ENCODE measurements around the gene HS2ST1.

GRCh38 chr1:87023326-87023725 lies 108.9 kb downstream of the HS2ST1 start:
- TF ChIP-seq, protein P1, sequence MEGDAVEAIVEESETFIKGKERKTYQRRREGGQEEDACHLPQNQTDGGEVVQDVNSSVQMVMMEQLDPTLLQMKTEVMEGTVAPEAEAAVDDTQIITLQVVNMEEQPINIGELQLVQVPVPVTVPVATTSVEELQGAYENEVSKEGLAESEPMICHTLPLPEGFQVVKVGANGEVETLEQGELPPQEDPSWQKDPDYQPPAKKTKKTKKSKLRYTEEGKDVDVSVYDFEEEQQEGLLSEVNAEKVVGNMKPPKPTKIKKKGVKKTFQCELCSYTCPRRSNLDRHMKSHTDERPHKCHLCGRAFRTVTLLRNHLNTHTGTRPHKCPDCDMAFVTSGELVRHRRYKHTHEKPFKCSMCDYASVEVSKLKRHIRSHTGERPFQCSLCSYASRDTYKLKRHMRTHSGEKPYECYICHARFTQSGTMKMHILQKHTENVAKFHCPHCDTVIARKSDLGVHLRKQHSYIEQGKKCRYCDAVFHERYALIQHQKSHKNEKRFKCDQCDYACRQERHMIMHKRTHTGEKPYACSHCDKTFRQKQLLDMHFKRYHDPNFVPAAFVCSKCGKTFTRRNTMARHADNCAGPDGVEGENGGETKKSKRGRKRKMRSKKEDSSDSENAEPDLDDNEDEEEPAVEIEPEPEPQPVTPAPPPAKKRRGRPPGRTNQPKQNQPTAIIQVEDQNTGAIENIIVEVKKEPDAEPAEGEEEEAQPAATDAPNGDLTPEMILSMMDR (optimal IDR thresholded peaks at IDR 0.05 in 1 of 3, IDR thresholded peaks at IDR 0.05 in 1 of 3, conservative IDR thresholded peaks at IDR 0.05 in 1 of 3; ENCODE audit: extremely low read depth in 1 of 3, insufficient read depth in 2 of 3, low read length in 3 of 3): no peak
- no peak for TF ChIP-seq EZH2 (IDR thresholded peaks at IDR 0.05; ENCODE audit: low read length)

All from keratinocyte (primary cell).